IMR-90 (cell line): ENCODE data around the gene ATP5ME. TPM values are rescaled to one million over a fixed set of nuclear protein-coding genes. Genes with fewer than 3 reads are reported as not detected.

Experiments
- ATAC-seq: fragments of 200-7000 bp; cut with Tn5 transposase; 2 replicates; pipeline ENCODE4 v1.9.1; 2020; ENCODE audit warnings: low read depth, mild to moderate bottlenecking, moderate library complexity
- BruUV-seq: library from RNA; stranded (reverse); fragments of 400-500 nt; replicated peaks from 2 replicates; lab custom pipeline; 2021; lab: Mats Ljungman, UMichigan
- CTCF ChIA-PET: fragments of 300-600 bp; formaldehyde crosslinking; extraction: SDS; loops from one replicate; lab custom pipeline; 2021; ENCODE audit warnings: antibody characterized with exemption; lab: Yijun Ruan, JAX
- POLR2A ChIA-PET: fragments of 300-600 bp; sonication (Branson Sonifier 250); formaldehyde crosslinking; loops from one replicate; lab custom pipeline; 2022; ENCODE audit warnings: antibody characterized with exemption; ENCODE audit not compliant: unreplicated experiment; lab: Charles Lee
- DNase-seq: peaks from one replicate; pipeline ENCODE4 v3.0.0; 2013
- H2AFZ ChIP-seq: replicated peaks from 2 replicates; pipeline ENCODE3; 2013; ENCODE audit warnings: low read length, mild to moderate bottlenecking; ENCODE audit not compliant: poor library complexity
- H2AK5ac ChIP-seq: 2 replicates; pipeline ENCODE4 v1.6.1; 2013; ENCODE audit warnings: low read depth, low read length, inconsistent platforms
- H2AK9ac ChIP-seq: replicated peaks from 2 replicates; pipeline ENCODE3; 2013; ENCODE audit warnings: mild to moderate bottlenecking, low read depth, low read length, moderate library complexity; ENCODE audit not compliant: poor library complexity
- H2BK120ac ChIP-seq: 2 replicates; pipeline ENCODE4 v1.6.1; 2013; ENCODE audit warnings: low read depth, low read length, inconsistent platforms
- H2BK15ac ChIP-seq: 3 replicates; pipeline ENCODE4 v1.6.1; 2013; ENCODE audit warnings: low read depth, low read length, inconsistent platforms
- H2BK20ac ChIP-seq: 2 replicates; pipeline ENCODE4 v1.6.1; 2013; ENCODE audit warnings: low read depth, mild to moderate bottlenecking, inconsistent platforms, low read length, moderate library complexity
- H2BK5ac ChIP-seq: 2 replicates; pipeline ENCODE4 v1.6.1; 2013; ENCODE audit warnings: mild to moderate bottlenecking, low read depth, low read length, inconsistent platforms; ENCODE audit not compliant: poor library complexity, severe bottlenecking
- H3K14ac ChIP-seq: replicated peaks from 2 replicates; pipeline ENCODE4 v1.6.1; 2013; ENCODE audit warnings: low read depth, low read length, inconsistent platforms
- H3K18ac ChIP-seq: 2 replicates; pipeline ENCODE4 v1.6.1; 2013; ENCODE audit warnings: low read depth, low read length, control low read depth
- H3K23ac ChIP-seq: 2 replicates; pipeline ENCODE4 v1.6.1; 2013; ENCODE audit warnings: low read depth, low read length, inconsistent platforms
- H3K27ac ChIP-seq: 2 replicates; pipeline ENCODE4 v1.5.1; 2013; ENCODE audit warnings: mild to moderate bottlenecking, control low read depth, low read length; ENCODE audit not compliant: insufficient read depth
- H3K27me3 ChIP-seq: 2 replicates; pipeline ENCODE4 v1.6.1; 2013; ENCODE audit warnings: low read length; ENCODE audit not compliant: control insufficient read depth, insufficient read depth
- H3K36me3 ChIP-seq: 2 replicates; pipeline ENCODE4 v1.6.1; 2013; ENCODE audit warnings: low read length, mixed read lengths; ENCODE audit not compliant: control insufficient read depth, insufficient read depth
- H3K4ac ChIP-seq: 2 replicates; pipeline ENCODE4 v1.6.1; 2013; ENCODE audit warnings: low read depth, low read length, inconsistent platforms
- H3K4me1 ChIP-seq: 2 replicates; pipeline ENCODE4 v1.6.1; 2013; ENCODE audit warnings: low read length, mixed read lengths; ENCODE audit not compliant: control insufficient read depth, insufficient read depth
- H3K4me2 ChIP-seq: 2 replicates; pipeline ENCODE4 v1.6.1; 2013; ENCODE audit warnings: low read depth, mild to moderate bottlenecking, control low read depth, low read length, moderate library complexity
- H3K4me3 ChIP-seq: 2 replicates; pipeline ENCODE4 v1.5.1; 2013; ENCODE audit warnings: low read depth, mild to moderate bottlenecking, control low read depth, low read length, moderate library complexity; ENCODE audit not compliant: insufficient read depth
- H3K56ac ChIP-seq: 2 replicates; pipeline ENCODE4 v1.6.1; 2013; ENCODE audit warnings: low read length, inconsistent platforms; ENCODE audit not compliant: insufficient read depth; ENCODE audit errors: extremely low read depth
- H3K79me1 ChIP-seq, 2 experiments: 2 replicates each; pipeline ENCODE4 v1.6.1; 2013; ENCODE audit warnings: low read length in 2 of 2, inconsistent platforms in 1 of 2, low read depth in 1 of 2
- H3K9ac ChIP-seq: 2 replicates; pipeline ENCODE4 v1.6.1; 2013; ENCODE audit warnings: low read depth, low read length, control low read depth
- H3K9me1 ChIP-seq: 2 replicates; pipeline ENCODE4 v1.6.1; 2013; ENCODE audit warnings: low read length, inconsistent platforms; ENCODE audit not compliant: insufficient read depth
- H3K9me3 ChIP-seq: 2 replicates; pipeline ENCODE4 v1.6.1; 2013; ENCODE audit warnings: low read length; ENCODE audit not compliant: control insufficient read depth, insufficient read depth
- H4K20me1 ChIP-seq: 2 replicates; pipeline ENCODE4 v1.6.1; 2013; ENCODE audit warnings: low read length, inconsistent platforms; ENCODE audit not compliant: insufficient read depth
- H4K5ac ChIP-seq: 2 replicates; pipeline ENCODE4 v1.6.1; 2013; ENCODE audit warnings: mild to moderate bottlenecking, low read depth, low read length, control low read depth
- H4K8ac ChIP-seq, 2 experiments: 2 replicates each; pipeline ENCODE4 v1.6.1; 2013; ENCODE audit warnings: low read depth in 2 of 2, low read length in 2 of 2, control low read depth in 1 of 2, inconsistent platforms in 1 of 2
- H4K91ac ChIP-seq: 2 replicates; pipeline ENCODE4 v1.6.1; 2013; ENCODE audit warnings: low read depth, low read length, inconsistent platforms; ENCODE audit not compliant: insufficient read depth
- CEBPB ChIP-seq: IDR thresholded peaks from 2 replicates; pipeline ENCODE4 v1.6.1; 2012; ENCODE audit warnings: low read depth, low read length, improper control_type of control experiment
- CHD1 ChIP-seq: IDR thresholded peaks from 2 replicates; pipeline ENCODE4 v1.6.1; 2012; ENCODE audit warnings: low read depth, low read length, improper control_type of control experiment
- CTCF ChIP-seq: conservative IDR thresholded peaks from 2 replicates; pipeline ENCODE4 v1.5.1; 2012; ENCODE audit warnings: mild to moderate bottlenecking, low read depth, low read length, improper control_type of control experiment
- ELK1 ChIP-seq: fragments of 150-350 bp; IDR thresholded peaks from 2 replicates; pipeline ENCODE4 v1.6.1; 2016; ENCODE audit warnings: low read depth, mild to moderate bottlenecking, low read length, moderate library complexity, borderline replicate concordance
- FOS ChIP-seq: fragments of 150-350 bp; IDR thresholded peaks from 2 replicates; pipeline ENCODE4 v1.6.1; 2016; ENCODE audit warnings: low read depth, low read length
- MAFK ChIP-seq: IDR thresholded peaks from 2 replicates; pipeline ENCODE4 v1.6.1; 2012; ENCODE audit warnings: low read depth, low read length, improper control_type of control experiment
- MAZ ChIP-seq: IDR thresholded peaks from 2 replicates; pipeline ENCODE4 v1.6.1; 2012; ENCODE audit warnings: low read depth, mild to moderate bottlenecking, low read length, improper control_type of control experiment, moderate library complexity, borderline replicate concordance
- MXI1 ChIP-seq: IDR thresholded peaks from 2 replicates; pipeline ENCODE4 v1.6.1; 2012; ENCODE audit warnings: low read depth, mild to moderate bottlenecking, low read length, moderate library complexity, borderline replicate concordance
- NFE2L2 ChIP-seq: fragments of 150-350 bp; IDR thresholded peaks from 2 replicates; pipeline ENCODE4 v1.6.1; 2016; ENCODE audit warnings: low read depth, mild to moderate bottlenecking, low read length
- POLR2A ChIP-seq: IDR thresholded peaks from 2 replicates; pipeline ENCODE4 v1.6.1; 2012; ENCODE audit warnings: mild to moderate bottlenecking, low read depth, low read length
- RAD21 ChIP-seq: IDR thresholded peaks from 2 replicates; pipeline ENCODE4 v1.6.1; 2012; ENCODE audit warnings: low read length, improper control_type of control experiment
- RCOR1 ChIP-seq: IDR thresholded peaks from 2 replicates; pipeline ENCODE4 v1.6.1; 2012; ENCODE audit warnings: mild to moderate bottlenecking, low read length, improper control_type of control experiment; ENCODE audit not compliant: insufficient replicate concordance
- RFX5 ChIP-seq: IDR thresholded peaks from 2 replicates; pipeline ENCODE4 v1.8.0; 2012; ENCODE audit warnings: low read depth, mild to moderate bottlenecking, low read length, moderate library complexity
- SMC3 ChIP-seq: fragments of 150-350 bp; IDR thresholded peaks from 2 replicates; pipeline ENCODE4 v1.6.1; 2016; ENCODE audit warnings: low read depth, mild to moderate bottlenecking, antibody characterized with exemption, low read length, moderate library complexity
- USF2 ChIP-seq: fragments of 150-350 bp; IDR thresholded peaks from 2 replicates; pipeline ENCODE4 v1.6.1; 2017; ENCODE audit warnings: mild to moderate bottlenecking, antibody characterized with exemption, low read length, low read depth
- whole genome bisulfite sequencing, 2 experiments: methylation state at CpG; one replicate each; pipeline versions ENCODE4 v1.1.5 to v1.1.7; 2013; ENCODE audit warnings: missing lambda C conversion rate in 2 of 2; ENCODE audit not compliant: insufficient read length in 1 of 2; ENCODE audit errors: extremely low coverage in 2 of 2; 5-methylcytosine and 5-hydroxymethylcytosine counted together
- dilution Hi-C: fragments of 300-500 bp; cut with HindIII; formaldehyde crosslinking; loops from one replicate; pipeline ENCODE4 v1.14.3; 2018; ENCODE audit warnings: low sequenced_read_pairs; ENCODE audit not compliant: unreplicated experiment
- in situ Hi-C: fragments of 300-500 bp; cut with MboI; formaldehyde crosslinking; loops from 3 replicates; pipeline ENCODE4 v1.14.3; 2019; ENCODE audit warnings: low sequenced_read_pairs, inconsistent platforms, mixed read lengths
- intact Hi-C: fragments of 100-400 bp; cut with micrococcal nuclease; formaldehyde crosslinking; loops from 2 replicates; pipeline ENCODE4 v1.10.0; 2022
- polyA plus RNA-seq, 3 experiments: library from polyadenylated mRNA; depleted of rRNA; stranded (reverse); fragments of >200 nt; gene quantifications; 2 replicates each; pipeline ENCODE4 v1.2.3, GENCODE V29; 2012; ENCODE audit warnings: low replicate concordance in 1 of 3
- total RNA-seq: library from RNA; depleted of rRNA; stranded (reverse); fragments of >200 nt; gene quantifications from 2 replicates; pipeline ENCODE4 v1.2.3, GENCODE V29; 2012

ATP5ME gene
- total and polyA plus RNA-seq, 2 of the 4 experiments (the other 2 are of a cell fraction): 39.3 to 603 TPM

DNA sequence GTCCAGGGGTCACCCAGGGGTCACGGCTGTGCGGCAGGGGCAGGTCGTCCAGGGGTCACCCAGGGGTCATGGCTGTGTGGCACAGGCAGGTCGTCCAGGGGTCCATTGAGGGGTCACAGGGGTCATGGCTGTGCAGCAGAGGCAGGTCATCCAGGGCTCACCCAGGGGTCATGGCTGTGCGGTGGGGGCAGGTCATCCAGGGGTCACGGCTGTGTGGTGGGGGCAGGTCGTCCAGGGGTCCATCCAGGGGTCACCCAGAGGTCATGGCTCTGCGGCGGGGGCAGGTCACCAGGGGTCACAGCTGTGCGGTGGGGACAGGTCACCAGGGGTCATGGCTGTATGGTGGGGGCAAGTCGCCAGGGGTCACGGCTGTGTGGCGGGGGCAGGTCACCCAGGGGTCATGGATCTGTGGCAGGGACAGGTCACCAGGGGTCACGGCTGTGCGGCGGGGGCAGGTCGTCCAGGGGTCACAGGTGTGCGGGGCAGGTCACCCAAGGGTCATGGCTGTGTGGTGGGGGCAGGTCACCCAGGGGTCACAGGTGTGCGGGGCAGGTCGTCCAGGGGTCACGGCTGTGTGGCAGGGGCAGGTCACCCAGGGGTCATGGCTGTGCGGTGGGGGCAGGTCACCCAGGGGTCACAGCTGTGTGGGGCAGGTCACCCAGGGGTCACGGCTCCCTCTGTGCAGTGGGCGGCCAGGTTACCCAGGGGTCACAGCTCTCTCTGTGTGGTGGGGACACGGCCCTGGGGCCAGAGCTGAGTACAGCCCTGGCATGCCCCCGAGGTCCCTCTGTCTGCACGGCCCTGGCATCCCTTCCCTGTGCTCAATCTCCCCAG is 16.0 kb downstream of the ATP5ME start:
- dilution Hi-C loops: no loop called here
- Histone ChIP-seq H3K18ac (no peak overlapping the region), H3K9me3 (peaks cover 18% of the 10 kb centered on the region), H3K9me1 (no peaks in the 10 kb centered on the region), H3K36me3 (no peaks in the 10 kb centered on the region), H3K14ac (no peak overlapping the region), H3K9ac (no peak overlapping the region), H2BK5ac (no peak overlapping the region), H2AFZ (no peak overlapping the region), H3K27me3 (no peaks in the 10 kb centered on the region; the same call in 1 of the 2 replicates), H2BK120ac (no peak overlapping the region), H4K91ac (no peak overlapping the region), H4K5ac (no peak overlapping the region), H3K79me1 (no peaks in the 10 kb centered on the region), H3K4ac (no peak overlapping the region), H2BK15ac (no peak overlapping the region), H4K8ac (no peak overlapping the region), H3K4me2 (no peak overlapping the region), H2AK9ac (no peak overlapping the region), H2AK5ac (no peak overlapping the region), H3K27ac (no peak overlapping the region), H3K23ac (no peak overlapping the region), H3K4me3 (no peak overlapping the region), H3K56ac (no peak overlapping the region), H3K4me1 (no peaks in the 10 kb centered on the region), H2BK20ac (no peak overlapping the region), H4K20me1 (no peaks in the 10 kb centered on the region)
- ATAC-seq: no peak
- intact Hi-C loops: no loop called here
- TF ChIP-seq FOS (no peak), MAFK (no peak), RAD21 (no peak), CTCF (no peak), NFE2L2 (no peak), RCOR1 (no peak), USF2 (no peak), CHD1 (no peak), CEBPB (no peak), SMC3 (no peak), MXI1 (no peak), MAZ (no peak), POLR2A (no peak), RFX5 (no peak), ELK1 (no peak)
- CTCF ChIA-PET: no interaction called here
- no peak for DNase-seq
- in situ Hi-C loops: no loop called here
- 72% methylated on average over 13 of the region's 27 CpGs; no CpG with 5 or more reads in 1 of the 2 experiments for whole genome bisulfite sequencing, 2 experiments
- BruUV-seq: no TSS peak
- POLR2A ChIA-PET: no interaction called here
